HG03025 (cell line): Measurements from ENCODE around the gene ZNF862.

Source experiments
- ATAC-seq: cut with Tn5 transposase; IDR thresholded peaks from one replicate; pipeline ENCODE4 v1.9.1; 2021; ENCODE audit warnings: mild to moderate bottlenecking, moderate library complexity; ENCODE audit not compliant: unreplicated experiment, low FRiP score

ZNF862 gene

DNA sequence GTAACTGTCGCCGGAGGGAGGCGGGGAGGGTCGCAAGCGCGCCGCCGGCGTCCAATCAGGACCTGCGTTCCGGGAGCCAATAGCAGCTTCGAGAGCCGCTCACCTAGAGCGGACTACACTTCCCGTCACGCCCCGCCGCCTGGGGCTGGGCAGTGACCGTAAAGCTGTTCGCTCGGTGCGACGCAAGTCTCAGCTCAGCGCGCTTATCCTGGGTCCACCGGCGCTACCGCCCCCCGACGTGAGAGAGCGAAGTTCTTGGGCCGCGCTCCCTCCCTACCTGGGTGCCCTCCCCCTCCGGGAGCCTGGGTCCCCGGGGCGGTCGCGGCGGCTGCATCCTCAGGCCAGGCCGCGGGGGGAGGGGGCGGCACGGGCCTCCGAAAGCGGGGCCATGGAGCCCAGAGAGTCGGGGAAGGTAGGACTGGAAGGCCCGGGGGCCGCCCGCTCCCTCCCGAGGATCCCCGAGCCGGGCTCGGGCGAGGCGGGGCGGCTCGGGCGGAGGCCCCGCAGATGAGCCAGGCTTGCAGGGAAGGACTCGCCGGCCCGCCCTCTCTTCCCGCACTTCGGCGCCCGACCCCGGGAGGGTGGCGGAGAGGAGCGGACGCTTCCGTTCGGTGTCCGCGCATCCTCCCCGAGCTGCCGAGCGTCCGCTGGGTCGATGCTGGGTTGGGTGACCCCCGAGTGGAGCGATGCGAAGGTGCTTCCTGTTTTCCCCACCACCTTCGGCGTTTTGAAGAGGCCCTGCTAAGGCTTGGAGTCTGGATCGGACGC, at the start of gene ZNF862:
Gene ZNF862, plus strand, starts transcription at position 152 of the 768 bp plus-strand sequence. Its CDS starts 237 bp downstream, at position 389.
- peak; percentile 99 for ATAC-seq

DNA sequence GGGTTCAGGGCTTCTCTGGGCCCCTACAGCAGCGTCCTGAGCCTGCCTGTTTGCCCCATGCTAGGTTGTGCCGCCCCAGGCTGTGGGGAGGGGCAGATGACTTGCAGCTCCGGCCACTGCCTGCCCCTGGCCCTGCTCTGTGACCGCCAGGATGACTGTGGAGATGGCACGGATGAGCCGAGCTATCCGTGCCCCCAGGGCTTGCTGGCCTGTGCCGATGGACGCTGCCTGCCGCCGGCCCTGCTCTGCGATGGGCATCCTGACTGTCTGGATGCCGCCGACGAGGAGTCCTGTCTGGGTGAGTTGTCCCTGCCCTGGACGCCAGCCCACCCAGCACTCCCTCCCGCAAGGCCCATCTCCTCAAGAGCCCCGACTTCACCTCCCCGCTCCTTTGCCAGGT, 49.1 kb upstream of the ZNF862 start:
- ATAC-seq = no peak

DNA sequence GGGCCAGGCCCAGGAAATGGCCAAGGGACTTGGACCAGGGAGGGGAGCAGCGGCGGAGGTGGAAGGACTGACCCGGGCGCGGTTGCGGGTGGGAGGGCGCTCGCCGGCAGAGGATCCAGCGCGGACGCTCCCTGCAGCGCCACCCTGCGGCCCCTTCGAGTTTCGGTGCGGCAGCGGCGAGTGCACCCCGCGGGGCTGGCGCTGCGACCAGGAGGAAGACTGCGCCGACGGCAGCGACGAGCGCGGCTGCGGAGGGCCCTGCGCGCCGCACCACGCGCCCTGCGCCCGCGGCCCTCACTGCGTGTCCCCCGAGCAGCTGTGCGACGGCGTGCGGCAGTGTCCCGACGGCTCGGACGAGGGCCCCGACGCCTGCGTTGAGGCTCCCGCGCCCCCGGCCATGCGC, 48.0 kb upstream of the ZNF862 start:
- ATAC-seq = no peak

DNA sequence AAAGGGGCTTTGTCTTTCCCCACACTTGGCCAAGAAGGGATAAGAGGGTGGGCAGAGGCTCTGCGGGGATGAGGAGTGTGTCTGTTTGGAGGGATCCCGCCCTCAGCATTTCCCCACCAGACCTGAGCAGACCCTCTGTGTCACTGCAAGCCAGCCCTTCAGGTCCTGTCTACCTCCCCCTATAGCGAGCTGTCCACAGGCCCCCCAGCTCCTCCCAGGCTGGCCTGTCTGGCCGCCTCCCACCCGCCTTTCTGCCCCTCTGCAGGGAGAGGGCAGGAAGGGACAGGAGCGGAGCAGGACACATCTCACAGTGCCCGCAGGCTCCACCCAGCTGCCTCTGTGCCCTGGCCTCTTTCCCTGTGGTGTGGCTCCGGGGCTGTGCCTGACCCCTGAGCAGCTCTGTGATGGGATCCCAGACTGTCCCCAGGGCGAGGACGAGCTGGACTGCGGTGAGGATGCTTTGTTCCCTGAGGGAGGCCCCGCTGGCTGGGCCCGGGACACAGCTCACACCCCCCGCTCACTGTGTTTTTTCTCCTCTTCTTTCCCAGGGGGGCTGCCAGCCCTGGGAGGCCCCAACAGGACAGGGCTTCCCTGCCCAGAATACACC, 47.3 kb upstream of the ZNF862 start:
- ATAC-seq = no peak

DNA sequence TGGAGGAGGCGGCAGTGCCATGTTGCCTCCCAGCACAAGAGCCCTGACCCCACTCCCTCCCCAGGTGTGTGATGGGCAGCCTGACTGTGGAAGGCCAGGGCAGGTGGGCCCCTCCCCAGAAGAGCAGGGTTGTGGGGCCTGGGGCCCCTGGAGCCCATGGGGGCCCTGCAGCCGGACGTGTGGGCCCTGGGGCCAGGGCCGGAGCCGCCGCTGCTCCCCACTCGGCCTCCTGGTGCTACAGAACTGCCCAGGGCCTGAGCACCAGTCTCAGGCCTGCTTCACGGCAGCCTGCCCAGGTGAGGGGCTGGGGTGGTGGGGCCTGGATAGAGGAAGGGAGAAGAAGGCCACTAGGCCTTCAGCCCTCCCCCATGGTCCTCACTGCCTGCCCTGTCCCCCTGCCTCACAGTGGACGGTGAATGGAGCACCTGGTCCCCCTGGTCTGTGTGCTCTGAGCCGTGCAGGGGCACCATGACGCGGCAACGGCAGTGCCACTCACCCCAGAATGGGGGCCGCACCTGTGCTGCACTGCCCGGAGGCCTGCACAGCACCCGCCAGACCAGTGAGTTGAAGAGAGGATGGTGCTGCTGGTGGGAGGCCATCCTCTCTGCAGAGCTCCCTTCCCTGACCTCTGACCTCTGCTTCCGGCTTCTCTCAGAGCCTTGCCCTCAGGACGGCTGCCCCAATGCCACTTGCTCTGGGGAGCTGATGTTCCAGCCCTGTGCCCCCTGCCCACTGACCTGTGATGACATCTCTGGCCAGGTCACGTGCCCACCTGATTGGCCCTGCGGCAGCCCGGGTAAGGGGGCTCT, 46.6 kb upstream of the ZNF862 start:
- no peak for ATAC-seq

DNA sequence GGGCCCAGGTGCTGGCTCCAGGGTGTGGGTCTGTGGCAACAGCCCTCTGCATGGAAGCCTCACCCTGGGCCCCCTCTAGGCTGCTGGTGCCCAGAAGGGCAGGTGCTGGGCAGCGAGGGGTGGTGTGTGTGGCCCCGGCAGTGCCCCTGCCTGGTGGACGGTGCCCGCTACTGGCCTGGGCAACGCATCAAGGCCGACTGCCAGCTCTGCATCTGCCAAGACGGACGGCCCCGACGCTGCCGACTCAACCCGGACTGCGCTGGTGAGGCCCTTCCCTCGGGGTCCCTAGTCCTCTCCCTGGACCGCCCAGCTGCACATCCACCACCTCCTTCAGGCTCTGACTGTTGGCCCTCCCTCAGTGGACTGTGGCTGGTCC, 46.0 kb upstream of the ZNF862 start:
- ATAC-seq = no peak

DNA sequence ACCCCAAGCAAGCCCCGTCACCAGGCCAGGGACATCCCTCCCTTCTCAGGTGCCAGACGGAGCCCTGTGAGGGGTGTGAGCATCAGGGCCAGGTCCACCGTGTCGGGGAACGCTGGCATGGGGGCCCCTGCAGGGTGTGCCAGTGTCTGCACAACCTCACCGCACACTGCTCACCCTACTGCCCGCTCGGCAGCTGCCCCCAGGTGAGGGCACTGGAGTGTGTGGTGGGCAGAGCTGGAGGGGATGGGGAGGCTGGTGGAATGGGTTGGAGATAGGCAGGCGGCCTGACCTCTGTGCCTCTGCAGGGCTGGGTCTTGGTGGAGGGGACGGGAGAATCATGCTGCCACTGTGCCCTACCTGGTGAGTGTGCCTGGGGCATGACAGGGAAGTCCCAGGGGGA, 44.9 kb upstream of the ZNF862 start:
- ATAC-seq = no peak

DNA sequence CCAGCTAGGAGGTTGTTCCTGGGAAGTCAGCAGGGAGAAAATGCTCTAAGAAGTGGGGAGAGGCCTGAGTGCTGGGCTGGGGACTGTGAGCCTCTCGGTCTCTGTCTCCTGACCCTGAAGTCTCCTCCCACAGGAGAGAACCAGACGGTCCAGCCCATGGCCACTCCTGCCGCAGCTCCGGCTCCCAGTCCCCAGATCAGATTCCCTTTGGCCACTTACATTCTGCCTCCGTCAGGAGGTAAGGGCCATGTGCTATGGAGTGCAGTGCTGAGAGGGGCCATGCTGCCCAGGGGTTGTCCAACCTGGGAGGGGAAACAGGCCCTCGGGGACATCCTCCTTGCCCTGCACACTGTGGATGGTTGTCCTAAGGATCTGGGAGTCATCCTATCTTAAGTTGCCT, 43.5 kb upstream of the ZNF862 start:
- no peak for ATAC-seq

DNA sequence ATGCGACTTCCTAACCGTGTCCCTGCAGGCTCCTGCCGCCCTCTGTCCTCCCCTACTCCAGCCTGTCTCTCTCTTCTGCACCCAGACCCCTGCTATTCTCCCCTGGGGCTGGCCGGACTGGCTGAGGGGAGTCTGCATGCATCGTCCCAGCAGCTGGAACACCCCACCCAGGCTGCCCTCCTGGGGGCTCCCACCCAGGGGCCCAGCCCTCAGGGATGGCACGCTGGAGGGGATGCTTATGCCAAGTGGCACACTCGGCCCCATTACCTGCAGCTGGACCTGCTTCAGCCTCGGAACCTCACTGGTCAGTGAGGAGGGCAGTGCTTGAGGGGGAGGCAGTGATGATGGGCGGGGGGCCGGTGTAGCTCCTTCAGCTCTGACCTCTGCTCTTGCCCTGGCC, 43.0 kb upstream of the ZNF862 start:
- ATAC-seq = no peak

DNA sequence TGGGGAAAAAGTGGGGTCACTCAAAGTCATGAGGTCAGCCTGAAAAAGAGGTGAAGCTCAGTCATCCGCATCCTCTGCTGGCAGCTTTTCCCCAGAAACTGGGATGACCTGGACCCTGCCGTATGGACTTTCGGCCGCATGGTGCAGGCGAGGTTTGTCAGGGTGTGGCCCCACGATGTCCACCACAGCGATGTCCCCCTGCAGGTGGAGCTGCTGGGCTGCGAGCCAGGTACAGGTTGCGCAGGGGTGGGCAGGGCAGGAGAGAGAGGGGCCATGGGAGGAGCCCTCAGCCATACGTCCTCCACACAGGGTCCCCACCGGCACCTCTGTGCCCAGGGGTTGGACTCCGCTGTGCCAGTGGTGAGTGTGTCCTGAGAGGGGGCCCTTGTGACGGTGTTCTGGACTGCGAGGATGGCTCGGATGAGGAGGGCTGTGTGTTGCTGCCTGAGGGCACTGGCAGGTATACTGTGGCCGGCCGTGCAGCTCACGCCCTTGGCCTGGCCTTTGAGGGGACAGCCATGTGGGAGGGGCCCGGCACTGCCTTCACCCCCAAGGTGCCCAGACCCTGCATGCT, 41.8 kb upstream of the ZNF862 start:
- ATAC-seq = no peak

DNA sequence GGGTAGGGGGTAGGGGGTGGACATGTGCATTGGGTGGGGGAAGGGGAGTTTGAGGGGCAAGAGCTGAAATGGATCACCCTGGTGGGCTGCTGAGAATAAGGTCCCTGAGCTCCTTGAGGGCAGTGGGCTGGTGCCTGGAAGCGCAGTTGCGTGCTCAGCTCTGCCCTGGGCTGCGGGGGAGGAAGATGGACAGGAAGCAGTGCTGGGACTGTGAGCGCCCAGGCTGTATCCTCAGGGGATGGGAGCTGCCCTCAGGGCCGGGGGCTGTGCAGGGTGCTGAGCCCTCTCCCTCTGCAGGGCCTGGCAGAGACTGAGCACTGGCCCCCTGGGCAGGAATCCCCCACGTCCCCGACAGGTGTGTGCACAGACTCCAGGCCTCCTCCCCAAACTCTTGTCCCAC, 40.4 kb upstream of the ZNF862 start:
- ATAC-seq = no peak

DNA sequence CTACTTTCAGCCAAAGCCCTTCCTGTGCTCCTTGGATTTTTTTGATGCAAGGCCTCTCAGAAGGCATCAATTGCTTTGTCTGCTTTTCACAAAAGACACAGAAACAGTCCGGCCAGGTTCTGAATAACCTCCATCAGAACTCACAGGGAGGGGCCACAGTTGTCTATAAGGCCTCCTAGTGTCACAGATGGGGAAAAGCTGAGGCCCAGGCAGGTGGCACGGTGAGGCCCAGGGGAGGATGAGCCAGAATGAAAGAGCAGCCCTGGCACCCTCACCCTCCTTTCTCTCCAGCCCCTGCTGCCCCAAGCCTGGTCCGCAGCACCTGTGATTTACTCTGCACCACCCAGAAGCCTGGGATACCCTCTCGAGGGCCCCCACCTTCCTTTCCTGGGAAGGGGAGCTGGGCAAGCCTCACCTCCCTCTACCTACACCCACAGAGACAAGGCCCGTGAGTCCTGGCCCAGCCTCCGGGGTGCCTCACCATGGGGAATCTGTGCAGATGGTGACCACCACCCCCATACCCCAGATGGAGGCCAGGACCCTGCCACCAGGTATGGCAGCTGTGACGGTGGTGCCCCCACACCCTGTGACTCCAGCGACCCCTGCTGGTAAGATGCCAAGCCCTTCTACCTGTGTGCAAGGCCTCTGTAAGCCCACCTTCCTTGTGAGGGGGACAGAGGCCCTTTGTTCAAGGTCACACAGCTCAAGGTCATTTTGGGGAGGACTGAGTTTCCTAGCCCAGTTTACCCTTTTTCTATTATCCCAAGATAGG, 38.6 kb upstream of the ZNF862 start:
- ATAC-seq = no peak

DNA sequence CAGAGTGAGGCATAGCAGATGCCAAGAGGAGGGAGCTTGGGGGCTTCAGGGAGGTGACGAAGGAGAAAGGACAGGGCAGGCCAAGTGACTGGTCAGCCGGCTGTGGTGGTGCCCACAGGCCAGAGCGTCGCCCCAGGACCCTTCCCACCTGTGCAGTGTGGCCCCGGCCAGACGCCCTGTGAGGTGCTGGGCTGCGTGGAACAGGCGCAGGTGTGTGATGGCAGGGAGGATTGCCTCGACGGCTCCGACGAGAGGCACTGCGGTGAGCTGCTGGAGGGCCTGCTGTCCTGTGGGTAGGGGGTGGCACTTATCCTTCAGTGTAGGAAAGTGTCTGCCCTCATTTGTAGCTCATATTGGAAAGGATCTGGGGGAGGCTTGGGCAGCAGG, 38.0 kb upstream of the ZNF862 start:
- ATAC-seq = no peak

DNA sequence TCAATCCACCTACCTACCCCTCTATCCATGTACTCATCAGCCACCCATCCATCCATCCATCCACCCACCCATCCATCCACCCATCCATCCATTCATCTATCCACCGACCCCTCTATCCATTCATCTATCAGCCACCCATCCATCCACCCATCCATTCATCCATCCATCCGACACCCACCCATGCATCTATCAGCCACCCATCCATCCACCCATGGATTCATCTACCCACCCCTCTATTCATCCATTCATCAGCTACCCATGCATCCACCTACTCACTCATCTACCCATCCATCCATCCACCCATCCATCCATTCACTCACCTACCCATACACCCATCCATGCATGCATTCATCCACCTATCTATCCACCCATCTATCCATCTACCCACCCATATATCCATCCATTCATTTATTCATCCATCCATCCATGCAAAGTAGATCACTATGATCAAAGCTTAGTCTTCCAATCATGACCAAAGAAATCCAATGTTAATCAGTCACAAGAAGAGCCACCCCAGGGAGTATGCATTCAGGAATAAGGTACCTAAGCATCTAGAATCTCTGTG, 37.1 kb upstream of the ZNF862 start:
- ATAC-seq = no peak

DNA sequence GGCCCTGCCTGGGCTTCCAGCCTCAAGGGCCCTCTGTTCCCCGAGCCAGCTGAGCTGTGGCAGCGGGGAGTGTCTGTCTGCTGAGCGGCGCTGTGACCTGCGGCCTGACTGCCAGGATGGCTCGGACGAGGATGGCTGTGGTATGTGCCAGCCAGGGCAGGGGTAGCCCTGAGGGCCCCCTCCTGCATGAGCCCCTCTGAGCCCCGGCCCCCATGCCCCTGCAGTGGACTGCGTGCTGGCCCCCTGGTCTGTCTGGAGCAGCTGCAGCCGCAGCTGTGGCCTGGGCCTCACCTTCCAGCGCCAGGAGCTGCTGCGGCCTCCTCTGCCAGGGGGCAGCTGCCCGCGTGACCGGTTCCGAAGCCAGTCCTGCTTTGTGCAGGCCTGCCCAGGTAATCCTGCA, 36.4 kb upstream of the ZNF862 start:
- no peak for ATAC-seq

DNA sequence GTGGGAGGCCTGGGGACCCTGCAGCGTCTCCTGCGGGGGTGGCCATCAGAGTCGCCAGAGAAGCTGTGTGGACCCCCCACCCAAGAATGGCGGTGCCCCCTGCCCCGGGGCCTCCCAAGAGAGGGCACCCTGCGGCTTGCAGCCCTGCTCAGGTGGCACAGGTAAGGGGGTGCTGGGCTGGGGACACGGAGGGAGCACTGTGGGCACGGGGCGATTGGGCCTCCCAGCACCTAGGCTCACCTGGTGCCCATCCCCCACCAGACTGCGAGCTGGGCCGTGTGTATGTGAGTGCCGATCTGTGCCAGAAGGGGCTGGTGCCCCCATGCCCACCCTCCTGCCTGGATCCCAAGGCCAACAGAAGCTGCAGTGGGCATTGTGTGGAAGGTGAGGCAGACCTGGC, 35.2 kb upstream of the ZNF862 start:
- ATAC-seq = no peak

DNA sequence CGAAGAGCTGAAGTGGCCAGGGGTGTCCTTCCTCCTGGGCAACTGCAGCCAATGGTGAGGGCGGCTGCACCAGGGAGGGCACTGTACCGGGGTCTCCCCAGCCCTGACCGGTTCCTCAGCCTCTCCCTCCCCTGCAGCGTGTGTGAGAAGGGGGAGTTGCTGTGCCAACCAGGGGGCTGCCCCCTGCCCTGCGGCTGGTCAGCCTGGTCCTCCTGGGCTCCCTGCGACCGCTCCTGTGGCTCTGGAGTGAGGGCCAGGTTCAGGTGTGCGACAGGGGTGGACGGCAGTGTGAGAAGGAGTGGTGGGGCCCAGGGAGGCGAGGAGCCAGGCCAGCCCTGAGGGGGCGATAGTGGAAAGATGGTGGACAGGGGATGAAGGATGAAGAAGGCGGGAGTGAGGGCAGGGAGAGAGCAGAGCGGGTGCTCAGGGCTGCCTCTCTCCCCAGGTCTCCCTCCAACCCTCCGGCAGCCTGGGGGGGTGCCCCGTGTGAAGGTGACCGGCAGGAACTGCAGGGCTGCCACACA, 34.6 kb upstream of the ZNF862 start:
- no peak for ATAC-seq

DNA sequence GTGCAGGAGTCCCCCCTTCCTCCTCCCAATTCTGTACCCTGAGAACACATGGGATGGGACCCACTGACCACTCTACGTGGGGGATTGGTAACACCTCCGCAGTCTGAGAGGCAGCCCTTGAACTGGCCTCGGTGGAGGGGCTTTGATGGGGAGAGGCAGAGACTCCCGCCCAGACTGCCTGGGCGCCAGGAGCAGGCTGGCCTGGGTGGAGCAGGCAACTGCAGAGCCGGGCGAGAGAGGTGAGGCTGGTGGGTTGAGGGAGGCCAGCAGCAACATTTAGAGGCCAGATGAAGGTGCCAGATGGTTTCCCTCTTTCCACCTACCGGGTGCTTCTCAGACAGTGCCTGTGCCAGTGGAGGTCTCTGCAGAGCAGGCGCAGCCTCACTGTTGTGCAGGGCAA, 34.1 kb upstream of the ZNF862 start:
- no peak for ATAC-seq

DNA sequence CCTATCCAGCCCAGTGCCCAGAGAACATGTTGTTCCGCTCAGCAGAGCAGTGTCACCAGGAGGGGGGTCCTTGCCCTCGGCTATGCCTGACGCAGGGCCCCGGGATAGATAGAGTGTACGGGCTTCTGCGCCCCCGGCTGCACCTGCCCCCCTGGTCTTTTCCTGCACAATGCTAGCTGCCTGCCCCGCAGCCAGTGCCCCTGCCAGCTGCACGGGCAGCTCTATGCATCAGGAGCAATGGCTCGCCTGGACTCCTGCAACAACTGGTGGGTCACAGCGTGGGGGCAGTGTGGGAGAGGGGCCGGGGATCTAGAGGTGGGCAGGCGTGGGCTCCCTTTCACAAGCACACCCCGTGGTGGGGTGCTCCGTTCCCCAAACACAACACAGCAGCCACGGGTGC, 31.4 kb upstream of the ZNF862 start:
- no peak for ATAC-seq

DNA sequence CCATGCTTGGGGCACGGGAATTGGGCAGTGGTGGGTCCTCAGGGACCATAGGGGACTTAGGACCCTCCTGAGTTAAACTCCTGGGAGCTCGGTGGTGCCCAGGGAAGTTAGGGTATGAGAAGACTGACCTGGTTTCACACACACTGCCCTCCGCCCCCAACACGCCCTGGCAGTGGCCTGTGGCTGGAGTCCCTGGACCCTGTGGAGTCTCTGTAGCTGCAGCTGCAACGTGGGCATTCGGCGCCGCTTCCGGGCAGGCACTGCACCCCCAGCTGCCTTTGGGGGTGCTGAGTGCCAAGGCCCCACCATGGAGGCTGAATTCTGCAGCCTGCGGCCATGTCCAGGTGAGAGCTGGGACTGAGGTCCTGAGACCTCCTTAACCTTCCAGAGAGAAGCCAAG, 29.9 kb upstream of the ZNF862 start:
- no peak for ATAC-seq
